SK-N-MC (cell line): ENCODE results near the gene GRAMD1B.

Source experiments
- EZH2 ChIP-seq: fragments of 200-600 bp; sonication (generic); IDR thresholded peaks from one replicate; pipeline ENCODE4 v1.6.1; 2017; ENCODE audit warnings: antibody characterized with exemption
- FOXP2 ChIP-seq: optimal IDR thresholded peaks from 2 replicates; pipeline ENCODE3; 2011; ENCODE audit warnings: mild to moderate bottlenecking, moderate library complexity; ENCODE audit not compliant: insufficient read depth; ENCODE audit errors: extremely low read length, control extremely low read depth

- TF ChIP-seq EZH2 (no peak), FOXP2 (no peak)
These were observed 160.3 kb downstream of the GRAMD1B start for GRCh38 chr11:123590296-123590912.
